HG03378 (cell line): ENCODE data around the gene TGOLN2.

Source experiments
- ATAC-seq: cut with Tn5 transposase; IDR thresholded peaks from one replicate; pipeline ENCODE4 v1.9.1; 2021; ENCODE audit warnings: mild to moderate bottlenecking, moderate library complexity; ENCODE audit not compliant: unreplicated experiment

TGOLN2 gene

GRCh38 chr2:85309699-85310321 is 18.0 kb downstream of the TGOLN2 start:
- ATAC-seq: no peak

- no peak for ATAC-seq
Measured at GRCh38 chr2:85308896-85309555, 18.8 kb downstream of the TGOLN2 start.

GRCh38 chr2:85308201-85308600 is 19.6 kb downstream of the TGOLN2 start:
- ATAC-seq: no peak

GRCh38 chr2:85307527-85307897 is 20.3 kb downstream of the TGOLN2 start:
- no peak for ATAC-seq

- ATAC-seq: no peak
Measured at GRCh38 chr2:85303780-85304531, 23.8 kb downstream of the TGOLN2 start.

GRCh38 chr2:85302121-85302520 is 25.7 kb downstream of the TGOLN2 start:
- ATAC-seq: no peak

- ATAC-seq: no peak
Measured at GRCh38 chr2:85291425-85292023, 36.3 kb downstream of the TGOLN2 start.

GRCh38 chr2:85288244-85288725 is 39.5 kb downstream of the TGOLN2 start:
- no peak for ATAC-seq

GRCh38 chr2:85287721-85288120 is 40.1 kb downstream of the TGOLN2 start:
- ATAC-seq: no peak

- ATAC-seq: no peak
Measured at GRCh38 chr2:85286918-85287317, 40.9 kb downstream of the TGOLN2 start.

GRCh38 chr2:85283641-85284040 is 44.1 kb downstream of the TGOLN2 start:
- ATAC-seq: no peak

GRCh38 chr2:85282914-85283313 is 44.9 kb downstream of the TGOLN2 start:
- ATAC-seq: no peak

GRCh38 chr2:85281553-85281952 is 46.2 kb downstream of the TGOLN2 start:
- no peak for ATAC-seq

- ATAC-seq: no peak
Measured at GRCh38 chr2:85278361-85278760, 49.4 kb downstream of the TGOLN2 start.

- ATAC-seq: no peak
Measured at GRCh38 chr2:85277416-85278158, 50.2 kb downstream of the TGOLN2 start.

- ATAC-seq: no peak
Measured at GRCh38 chr2:85276571-85277118, 51.1 kb downstream of the TGOLN2 start.

- no peak for ATAC-seq
Measured at GRCh38 chr2:85275984-85276540, 51.7 kb downstream of the TGOLN2 start.

GRCh38 chr2:85273738-85274731 is 53.8 kb downstream of the TGOLN2 start:
- no peak for ATAC-seq

GRCh38 chr2:85272357-85272756 is 55.4 kb downstream of the TGOLN2 start:
- no peak for ATAC-seq
